Colon (tissue), 2 donors: ENCODE measurements around the gene USP15.
"Not testable (repeated sequence)": the region's sequence is repeated elsewhere in the genome, so short reads cannot be mapped to it uniquely, and the experiment has no call there.

Experiments
- FAIRE-seq: peaks from 2 replicates; lab custom pipeline; 2012; peaks lifted over from hg19 to GRCh38; lab: Jason Lieb, UNC
- donor health status: control.
- donor health status: control.

USP15 gene

GRCh38 chr12:62372134-62372533 lies 111.9 kb downstream of the USP15 start:
- FAIRE-seq, result no peak

DNA sequence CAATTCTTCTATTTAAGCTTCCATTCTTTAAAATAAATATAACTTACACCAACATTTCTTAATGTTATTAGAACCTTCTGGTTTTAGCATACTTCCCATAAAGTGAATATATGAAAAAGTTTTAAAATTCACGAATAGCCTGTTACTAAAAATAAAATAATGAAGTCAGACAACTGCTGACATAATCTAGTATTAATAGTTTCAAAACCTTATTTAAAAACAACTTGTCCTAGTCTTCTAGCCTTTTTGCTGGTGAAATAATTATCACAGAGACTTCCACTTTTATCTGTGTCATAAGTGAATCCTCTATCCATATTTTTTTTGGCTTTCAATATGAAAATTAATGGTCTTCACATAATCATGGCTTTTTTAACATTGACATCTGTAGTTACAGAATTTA lies 112.6 kb downstream of the USP15 start:
- peak; percentile 10 for FAIRE-seq

DNA sequence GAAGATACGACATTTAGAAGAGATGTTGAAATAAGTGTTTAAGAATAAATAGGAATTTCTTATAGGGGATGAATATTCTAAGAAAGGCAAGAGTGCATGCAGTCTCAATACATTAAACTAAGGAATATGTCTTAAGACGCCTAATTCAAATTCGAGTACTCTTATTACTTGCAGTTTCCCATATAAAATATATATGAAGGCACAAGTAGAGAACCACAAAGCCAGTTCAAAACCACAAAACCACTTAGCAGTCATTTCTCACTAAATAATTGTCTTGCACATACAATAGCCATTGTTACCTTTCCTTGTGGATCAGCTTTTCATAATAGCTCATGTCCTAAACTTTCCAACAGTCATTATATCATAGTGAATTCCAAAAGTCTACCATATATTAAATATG lies 115.4 kb downstream of the USP15 start:
- no peak for FAIRE-seq

- FAIRE-seq, result no peak
Observed at GRCh38 chr12:62379026-62379722, 119.0 kb downstream of the USP15 start.

DNA sequence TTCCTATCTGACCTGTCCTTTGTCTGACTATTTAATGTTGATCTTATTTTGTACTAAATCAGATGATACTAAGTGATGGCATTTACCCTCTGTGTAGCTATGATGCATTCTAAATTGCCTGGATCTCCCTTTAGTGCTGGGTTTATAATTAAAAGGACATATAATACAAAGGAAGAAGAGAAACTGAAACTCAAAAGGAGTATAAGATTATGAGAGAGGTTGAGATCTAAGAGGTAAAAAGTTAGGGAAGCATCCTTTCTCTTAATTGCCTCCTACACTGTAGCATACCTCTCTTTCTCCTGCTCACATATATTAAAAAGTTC lies 119.5 kb downstream of the USP15 start:
- FAIRE-seq, result no peak

DNA sequence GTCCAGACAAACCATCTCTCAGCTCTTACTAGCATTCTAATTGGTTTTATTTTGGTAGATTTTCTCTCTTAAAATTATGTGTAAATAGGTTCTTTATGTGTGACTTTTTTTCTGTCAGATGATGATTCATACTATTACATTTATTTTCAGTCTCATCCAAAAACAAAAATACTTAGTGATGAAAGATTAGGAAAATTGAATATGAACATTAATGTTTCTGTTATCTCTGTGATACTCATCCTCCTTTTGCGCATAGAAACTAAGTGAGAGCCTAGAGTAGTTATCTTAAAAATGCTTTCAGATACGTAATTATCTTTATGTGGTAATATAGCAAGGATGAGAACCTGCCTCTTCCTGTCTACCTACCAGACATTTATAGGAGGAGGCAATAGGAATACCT lies 122.3 kb downstream of the USP15 start:
- no peak for FAIRE-seq

DNA sequence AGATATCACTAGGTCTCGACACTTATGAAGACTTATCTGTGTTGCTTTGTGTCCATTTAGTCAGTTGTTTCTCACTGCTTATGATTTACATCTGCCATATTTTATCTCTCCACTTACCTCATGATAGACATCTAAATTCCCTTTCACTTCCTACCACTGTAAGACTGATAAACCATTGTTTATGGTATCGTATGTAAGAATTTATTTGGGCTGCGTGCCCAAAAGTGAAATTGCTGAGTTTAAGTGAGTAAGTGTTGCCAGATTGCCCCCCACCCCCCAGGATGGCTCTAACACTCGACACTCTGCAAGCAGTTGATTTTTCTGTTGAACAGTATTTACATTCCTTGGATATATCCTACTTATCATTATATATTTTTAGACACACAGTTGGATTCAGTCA lies 136.5 kb downstream of the USP15 start:
- FAIRE-seq, result no peak

GRCh38 chr12:62400135-62400534 lies 139.9 kb downstream of the USP15 start:
- no peak for FAIRE-seq

- no peak for FAIRE-seq
Observed at GRCh38 chr12:62401631-62402030, 141.4 kb downstream of the USP15 start.

GRCh38 chr12:62403031-62403430 lies 142.8 kb downstream of the USP15 start:
- FAIRE-seq, result no peak

DNA sequence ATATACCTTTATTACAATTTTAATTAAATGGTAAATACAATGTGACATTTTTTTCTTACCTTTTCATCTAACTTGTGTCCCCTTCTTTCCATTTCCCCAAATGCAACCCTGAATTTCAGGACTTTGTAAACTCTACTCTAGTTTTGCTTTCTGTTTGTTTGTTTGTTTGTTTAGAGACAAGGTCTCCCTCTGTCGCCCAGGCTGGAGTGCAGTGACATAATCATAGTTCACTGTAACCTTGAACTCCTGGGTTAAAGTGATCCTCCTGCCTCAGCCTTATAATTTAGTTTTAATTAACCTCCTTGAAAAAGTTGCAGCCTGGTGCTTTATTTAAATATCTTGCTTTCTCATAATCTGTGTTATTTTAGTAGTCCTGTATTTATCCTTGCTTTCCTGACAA lies 147.4 kb downstream of the USP15 start:
- no peak for FAIRE-seq

- no peak for FAIRE-seq
Observed at GRCh38 chr12:62409068-62409467, 148.9 kb downstream of the USP15 start.

GRCh38 chr12:62414180-62414579 lies 154.0 kb downstream of the USP15 start:
- FAIRE-seq, result no peak

DNA sequence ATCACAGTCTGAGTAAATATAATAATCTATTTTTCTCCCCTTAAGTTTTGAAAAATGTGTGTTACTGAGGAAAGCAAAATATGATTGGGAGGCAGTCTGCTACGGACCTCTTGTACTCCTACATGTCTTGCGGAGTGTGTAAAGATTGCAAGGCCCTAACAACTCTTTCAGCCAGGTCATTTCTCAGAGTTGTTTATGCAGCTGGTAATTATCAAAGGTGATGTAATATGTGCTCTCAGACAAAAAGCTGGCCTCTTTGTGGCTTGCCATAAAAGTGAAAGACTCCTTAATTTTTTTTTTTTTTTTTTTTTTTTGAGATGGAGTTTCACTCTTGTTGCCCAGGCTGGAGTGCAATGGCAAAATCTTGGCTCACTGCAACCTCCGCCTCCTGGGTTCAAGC lies 165.9 kb downstream of the USP15 start:
- no peak for FAIRE-seq

DNA sequence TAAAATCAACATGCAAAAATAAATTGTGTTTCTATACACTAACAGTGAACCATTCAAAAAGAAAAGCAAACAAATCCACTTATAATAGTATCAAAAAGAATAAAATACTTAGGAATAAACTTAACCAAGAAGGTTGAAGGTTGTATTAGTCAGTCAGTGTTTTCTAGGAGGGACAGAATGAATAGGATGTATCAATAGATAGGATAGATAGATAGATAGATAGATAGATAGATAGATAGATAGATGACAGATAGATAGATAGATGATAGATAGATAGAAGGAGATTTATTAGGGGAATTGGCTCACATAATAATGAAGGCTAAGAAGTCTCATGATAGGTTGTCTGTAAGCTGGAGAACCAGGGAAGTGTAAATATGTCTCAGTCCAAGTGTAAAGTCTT lies 169.3 kb downstream of the USP15 start:
- no peak for FAIRE-seq

GRCh38 chr12:62434494-62435302 lies 174.5 kb downstream of the USP15 start:
- FAIRE-seq, result no peak

GRCh38 chr12:62435303-62436163 lies 175.3 kb downstream of the USP15 start:
- FAIRE-seq, result no peak

DNA sequence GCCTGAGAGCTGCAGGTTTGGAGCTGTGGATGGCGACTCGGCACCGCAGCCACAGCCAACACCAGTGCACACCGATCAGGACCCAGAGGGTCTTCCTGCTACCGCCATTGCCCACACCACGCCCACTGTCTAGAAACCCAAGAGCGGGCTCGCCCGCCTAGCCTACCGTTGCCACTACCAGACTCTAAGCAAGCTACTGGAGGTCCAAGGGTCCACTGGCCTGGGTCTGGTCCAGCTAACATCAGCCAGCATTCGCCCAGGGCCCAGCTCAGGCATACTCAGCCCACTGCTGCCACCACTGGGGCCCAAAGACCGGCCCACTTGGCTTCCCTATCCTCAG lies 175.9 kb downstream of the USP15 start:
- FAIRE-seq, result no peak

- FAIRE-seq, result no peak
Observed at GRCh38 chr12:62438098-62438692, 178.0 kb downstream of the USP15 start.

DNA sequence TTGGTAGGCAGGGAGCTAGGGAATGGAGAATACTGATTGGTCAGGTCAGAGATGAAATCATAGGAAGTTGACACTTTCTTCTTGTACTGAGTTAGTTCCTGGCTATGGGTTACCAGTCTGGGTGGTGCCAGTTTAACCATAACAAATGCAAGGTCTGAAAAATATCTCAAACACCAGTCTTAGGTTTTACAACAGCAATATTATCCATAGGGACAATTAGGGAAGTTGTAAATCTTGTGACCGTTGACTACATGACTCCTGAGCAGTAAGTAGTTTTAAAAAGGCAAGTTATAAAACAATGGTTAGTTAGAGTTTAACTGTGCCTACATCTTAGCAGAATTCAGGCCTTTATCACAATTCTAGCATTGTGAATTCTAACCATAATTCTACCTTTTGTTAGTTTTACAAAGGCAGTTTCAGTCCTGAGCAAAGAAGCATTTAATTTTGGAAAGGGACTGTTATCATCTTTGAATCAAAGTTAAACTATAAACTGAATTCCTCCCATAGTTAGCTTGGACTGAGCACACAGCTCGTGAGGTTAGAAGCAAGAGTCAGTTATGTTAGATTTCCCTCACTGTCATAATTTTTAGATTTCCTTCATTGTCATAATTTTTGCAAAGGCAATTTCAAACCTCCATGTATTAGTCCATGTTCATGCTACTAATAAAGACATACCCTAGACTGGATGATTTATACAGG lies 186.7 kb downstream of the USP15 start:
- FAIRE-seq, result peak; percentile 21

DNA sequence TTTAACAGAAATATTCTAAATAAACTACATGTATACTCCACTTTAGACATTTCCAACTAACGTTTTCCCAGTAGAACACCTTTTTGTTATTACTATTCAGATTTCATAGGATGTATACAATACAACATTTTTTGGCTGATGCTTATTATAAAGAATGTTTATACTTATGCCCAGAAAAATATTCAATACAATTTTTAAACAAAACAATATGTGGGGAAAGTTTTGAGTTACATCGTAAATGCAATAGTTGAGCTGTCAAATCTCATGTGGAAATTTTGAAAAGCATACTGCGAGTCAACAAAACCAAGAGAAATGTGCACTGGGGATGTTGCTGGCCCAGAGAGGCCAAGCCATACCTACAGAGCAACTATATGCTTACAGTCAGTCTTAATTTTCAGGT lies 188.2 kb downstream of the USP15 start:
- no peak for FAIRE-seq

- FAIRE-seq, result not testable (repeated sequence)
Observed at GRCh38 chr12:62455429-62455828, 195.2 kb downstream of the USP15 start.
